SK-N-SH (cell line): ENCODE data around the gene RNF167. TPM values are rescaled to one million over a fixed set of nuclear protein-coding genes. Genes with fewer than 3 reads are reported as not detected.

Source experiments
- CTCF ChIA-PET: fragments of 300-600, 350-600 bp; formaldehyde crosslinking; extraction: SDS; loops from one replicate; lab custom pipeline; 2021; lab: Yijun Ruan, JAX
- POLR2A ChIA-PET: fragments of 350-600 bp; sonication (Branson Sonifier 250); formaldehyde crosslinking; extraction: SDS; loops from one replicate; lab custom pipeline; 2020; ENCODE audit warnings: antibody characterized with exemption, inconsistent platforms; lab: Yijun Ruan, JAX
- DNase-seq: peaks from one replicate; pipeline ENCODE4 v3.0.0; 2012
- H2AFZ ChIP-seq: fragments of 200-600 bp; sonication (generic); 2 replicates; pipeline ENCODE4 v1.8.1; 2016; ENCODE audit warnings: antibody characterized with exemption, mild to moderate bottlenecking, low read depth
- H3F3A ChIP-seq: fragments of 200-600 bp; sonication (generic); replicated peaks from 2 replicates; pipeline ENCODE3; 2016; ENCODE audit warnings: antibody characterized with exemption, mild to moderate bottlenecking; ENCODE audit not compliant: insufficient read depth
- H3K27ac ChIP-seq, 2 experiments: fragments of 200-500 bp in 1 of 2; fragments of 200-600 bp in 1 of 2; sonication (Bioruptor generic) in 1 of 2; sonication (generic), shearing (Covaris generic) in 1 of 2; 2 replicates each; pipeline versions ENCODE4 v1.5.1 to v1.6.1; 2014 to 2016; ENCODE audit warnings: low read depth in 2 of 2, inconsistent platforms in 1 of 2, low read length in 1 of 2, mild to moderate bottlenecking in 1 of 2, mixed read lengths in 1 of 2
- H3K27me3 ChIP-seq: fragments of 200-600 bp; sonication (generic), shearing (Covaris generic); 2 replicates; pipeline ENCODE4 v1.6.1; 2016; ENCODE audit warnings: mixed run types; ENCODE audit not compliant: insufficient read depth
- H3K36me3 ChIP-seq, 2 experiments: fragments of 200-500 bp in 1 of 2; fragments of 200-600 bp in 1 of 2; sonication (Bioruptor generic) in 1 of 2; sonication (generic) in 1 of 2; replicated peaks in 1 of 2; 2 replicates each; pipeline versions ENCODE3 to v1.5.1; 2014 to 2016; ENCODE audit warnings: low read length in 1 of 2, mild to moderate bottlenecking in 1 of 2; ENCODE audit not compliant: insufficient read depth in 2 of 2, control insufficient read depth in 1 of 2
- H3K4me1 ChIP-seq, 2 experiments: fragments of 200-500 bp in 1 of 2; fragments of 200-600 bp in 1 of 2; sonication (Bioruptor generic) in 1 of 2; sonication (generic), shearing (Covaris generic) in 1 of 2; 2 replicates each; pipeline versions ENCODE4 v1.5.1 to v1.6.1; 2014 to 2016; ENCODE audit warnings: low read depth in 1 of 2, low read length in 1 of 2, mixed run types in 1 of 2; ENCODE audit not compliant: insufficient read depth in 2 of 2, control insufficient read depth in 1 of 2
- H3K4me2 ChIP-seq: fragments of 200-600 bp; sonication (generic), shearing (Covaris generic); 2 replicates; pipeline ENCODE4 v1.6.1; 2017; ENCODE audit warnings: mixed run types
- H3K4me3 ChIP-seq, 2 experiments: fragments of 200-500 bp in 1 of 2; fragments of 200-600 bp in 1 of 2; sonication (Bioruptor generic) in 1 of 2; sonication (generic), shearing (Covaris generic) in 1 of 2; 2 replicates each; pipeline versions ENCODE4 v1.5.1 to v1.8.1; 2014 to 2016; ENCODE audit warnings: low read depth in 2 of 2, inconsistent platforms in 1 of 2, low read length in 1 of 2, mild to moderate bottlenecking in 1 of 2, mixed read lengths in 1 of 2, moderate library complexity in 1 of 2
- H3K79me2 ChIP-seq: fragments of 200-600 bp; sonication (generic); 2 replicates; pipeline ENCODE4 v1.8.1; 2017; ENCODE audit warnings: mild to moderate bottlenecking; ENCODE audit not compliant: insufficient read depth
- H3K9ac ChIP-seq: fragments of 200-600 bp; sonication (generic); 2 replicates; pipeline ENCODE4 v1.6.1; 2017; ENCODE audit warnings: mixed run types
- H3K9me2 ChIP-seq: fragments of 200-600 bp; sonication (generic); 2 replicates; pipeline ENCODE4 v1.6.1; 2017; ENCODE audit warnings: mixed run types
- H3K9me3 ChIP-seq: fragments of 200-600 bp; sonication (generic); 2 replicates; pipeline ENCODE4 v1.6.1; 2017; ENCODE audit warnings: mixed run types, mild to moderate bottlenecking, moderate library complexity
- H4K20me1 ChIP-seq: fragments of 200-600 bp; sonication (generic); 2 replicates; pipeline ENCODE4 v1.6.1; 2017; ENCODE audit warnings: mild to moderate bottlenecking, mixed run types; ENCODE audit not compliant: insufficient read depth
- ELF1 ChIP-seq: IDR thresholded peaks from 2 replicates; pipeline ENCODE4 v1.4.0; 2012
- EZH2phosphoT487 ChIP-seq: fragments of 200-600 bp; sonication (generic); IDR thresholded peaks from 2 replicates; pipeline ENCODE4 v1.6.1; 2017; ENCODE audit warnings: low read depth, mixed run types, mild to moderate bottlenecking, antibody characterized with exemption, moderate library complexity, borderline replicate concordance
- FOXJ3 ChIP-seq: sonication (generic); formaldehyde crosslinking; IDR thresholded peaks from 2 replicates; pipeline ENCODE4 v1.5.1; 2020; ENCODE audit warnings: mild to moderate bottlenecking, missing genetic modification reagents
- GABPA ChIP-seq: IDR thresholded peaks from 2 replicates; pipeline ENCODE4 v1.4.0; 2012; ENCODE audit warnings: low read depth, mild to moderate bottlenecking
- MEF2A ChIP-seq: IDR thresholded peaks from 2 replicates; pipeline ENCODE4 v1.4.0; 2012; ENCODE audit warnings: low read depth, borderline replicate concordance
- MXI1 ChIP-seq: IDR thresholded peaks from 2 replicates; pipeline ENCODE4 v1.6.1; 2012; ENCODE audit warnings: mild to moderate bottlenecking, low read depth, low read length, improper control_type of control experiment
- POLR2AphosphoS5 ChIP-seq: IDR thresholded peaks from 2 replicates; pipeline ENCODE4 v1.6.1; 2012; ENCODE audit warnings: low read depth, low read length
- RAD21 ChIP-seq: IDR thresholded peaks from 2 replicates; pipeline ENCODE4 v1.6.1; 2012; ENCODE audit warnings: mild to moderate bottlenecking, low read length
- WGBS: methylation state at CpG from one replicate; pipeline ENCODE4 v1.1.6; 2017; ENCODE audit warnings: low lambda C conversion rate; 5-methylcytosine and 5-hydroxymethylcytosine counted together
- polyA plus RNA-seq, 3 experiments: library from polyadenylated mRNA; depleted of rRNA; stranded (reverse); fragments of >200 nt; gene quantifications; 2 replicates each; pipeline ENCODE4 v1.2.3, GENCODE V29; 2012
- TF ChIP-seq, protein P1 (sequence below): fragments of 150-350 bp; IDR thresholded peaks from 2 replicates; pipeline ENCODE4 v1.6.1; 2016; ENCODE audit warnings: mild to moderate bottlenecking, low read depth, low read length
- TF ChIP-seq, protein P2 (sequence below): IDR thresholded peaks from 2 replicates; pipeline ENCODE4; 2012
- TF ChIP-seq, protein P3 (sequence below): IDR thresholded peaks from 2 replicates; pipeline ENCODE4 v1.4.0; 2012; ENCODE audit warnings: low read depth, borderline replicate concordance
- TF ChIP-seq, protein P4 (sequence below): fragments of 150-350 bp; IDR thresholded peaks from 2 replicates; pipeline ENCODE4 v1.6.1; 2017; ENCODE audit warnings: antibody characterized with exemption, low read length, low read depth, borderline replicate concordance
- TF ChIP-seq, protein P5 (sequence below): fragments of 200-600 bp; sonication (generic); IDR thresholded peaks from 2 replicates; pipeline ENCODE4 v1.6.1; 2017; ENCODE audit warnings: antibody characterized with exemption, mild to moderate bottlenecking, moderate library complexity

Gene RNF167
- polyA plus RNA-seq, 1 of the 3 experiments (the other 2 are of a cell fraction): 115 TPM

DNA sequence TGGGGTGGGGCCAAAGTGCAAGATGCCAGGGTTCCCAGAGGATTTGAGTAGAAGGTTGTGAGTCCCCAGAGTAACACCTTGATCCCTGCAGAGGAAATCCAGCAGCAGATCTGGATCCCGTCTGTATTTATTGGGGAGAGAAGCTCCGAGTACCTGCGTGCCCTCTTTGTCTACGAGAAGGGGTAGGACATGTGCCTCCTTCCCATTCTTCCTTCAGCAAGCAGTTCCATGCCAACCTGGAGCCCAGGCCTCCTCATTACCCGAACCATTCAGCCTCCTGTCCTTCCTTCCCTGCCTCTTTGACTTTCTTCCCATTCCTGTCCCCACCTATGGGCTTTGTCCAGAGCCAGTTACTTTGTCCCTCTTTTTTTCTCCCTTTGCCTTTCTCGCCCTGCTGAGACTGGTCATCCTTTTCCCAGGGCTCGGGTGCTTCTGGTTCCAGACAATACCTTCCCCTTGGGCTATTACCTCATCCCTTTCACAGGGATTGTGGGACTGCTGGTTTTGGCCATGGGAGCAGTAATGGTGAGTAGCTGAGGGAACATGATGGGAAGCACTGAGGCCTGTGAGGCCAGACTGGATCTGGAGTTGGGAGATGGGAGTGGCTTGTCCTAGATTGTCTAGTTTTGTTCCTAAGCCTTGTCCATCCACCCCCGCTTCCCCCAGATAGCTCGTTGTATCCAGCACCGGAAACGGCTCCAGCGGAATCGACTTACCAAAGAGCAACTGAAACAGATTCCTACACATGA is 2.9 kb downstream of the RNF167 start:
- DNase-seq: no peak
- Histone ChIP-seq H2AFZ (no peak overlapping the region), H4K20me1 (peaks cover 45% of the 10 kb centered on the region), H3F3A (peaks cover 63% of the 10 kb centered on the region), H3K36me3 (peaks cover 36 to 43% of the 10 kb centered on the region in 2 experiments), H3K4me2 (no peak overlapping the region), H3K79me2 (peaks cover 91% of the 10 kb centered on the region), H3K4me1 (peaks cover 23 to 46% of the 10 kb centered on the region in 2 experiments), H3K9ac (no peak overlapping the region), H3K4me3 (no peak overlapping the region), H3K9me2 (no peaks in the 10 kb centered on the region), H3K27me3 (no peaks in the 10 kb centered on the region), H3K9me3 (no peaks in the 10 kb centered on the region), H3K27ac (peak overlapping the region in 1 of 2 experiments; percentile 97; a peak in 2 of 4 replicates)
- TF ChIP-seq FOXJ3 (CRISPR knock-in tag): no peak
- TF ChIP-seq, protein P1, sequence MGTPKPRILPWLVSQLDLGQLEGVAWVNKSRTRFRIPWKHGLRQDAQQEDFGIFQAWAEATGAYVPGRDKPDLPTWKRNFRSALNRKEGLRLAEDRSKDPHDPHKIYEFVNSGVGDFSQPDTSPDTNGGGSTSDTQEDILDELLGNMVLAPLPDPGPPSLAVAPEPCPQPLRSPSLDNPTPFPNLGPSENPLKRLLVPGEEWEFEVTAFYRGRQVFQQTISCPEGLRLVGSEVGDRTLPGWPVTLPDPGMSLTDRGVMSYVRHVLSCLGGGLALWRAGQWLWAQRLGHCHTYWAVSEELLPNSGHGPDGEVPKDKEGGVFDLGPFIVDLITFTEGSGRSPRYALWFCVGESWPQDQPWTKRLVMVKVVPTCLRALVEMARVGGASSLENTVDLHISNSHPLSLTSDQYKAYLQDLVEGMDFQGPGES: no peak
- TF ChIP-seq, protein P2, sequence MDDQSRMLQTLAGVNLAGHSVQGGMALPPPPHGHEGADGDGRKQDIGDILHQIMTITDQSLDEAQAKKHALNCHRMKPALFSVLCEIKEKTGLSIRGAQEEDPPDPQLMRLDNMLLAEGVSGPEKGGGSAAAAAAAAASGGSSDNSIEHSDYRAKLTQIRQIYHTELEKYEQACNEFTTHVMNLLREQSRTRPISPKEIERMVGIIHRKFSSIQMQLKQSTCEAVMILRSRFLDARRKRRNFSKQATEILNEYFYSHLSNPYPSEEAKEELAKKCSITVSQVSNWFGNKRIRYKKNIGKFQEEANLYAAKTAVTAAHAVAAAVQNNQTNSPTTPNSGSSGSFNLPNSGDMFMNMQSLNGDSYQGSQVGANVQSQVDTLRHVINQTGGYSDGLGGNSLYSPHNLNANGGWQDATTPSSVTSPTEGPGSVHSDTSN: no peak
- TF ChIP-seq POLR2AphosphoS5: no peak
- TF ChIP-seq ELF1: no peak
- TF ChIP-seq, protein P3, sequence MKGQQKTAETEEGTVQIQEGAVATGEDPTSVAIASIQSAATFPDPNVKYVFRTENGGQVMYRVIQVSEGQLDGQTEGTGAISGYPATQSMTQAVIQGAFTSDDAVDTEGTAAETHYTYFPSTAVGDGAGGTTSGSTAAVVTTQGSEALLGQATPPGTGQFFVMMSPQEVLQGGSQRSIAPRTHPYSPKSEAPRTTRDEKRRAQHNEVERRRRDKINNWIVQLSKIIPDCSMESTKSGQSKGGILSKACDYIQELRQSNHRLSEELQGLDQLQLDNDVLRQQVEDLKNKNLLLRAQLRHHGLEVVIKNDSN: no peak
- TF ChIP-seq GABPA: no peak
- TF ChIP-seq MXI1: no peak
- TF ChIP-seq MEF2A: no peak
- TF ChIP-seq RAD21: no peak
- no peak for TF ChIP-seq EZH2phosphoT487
- TF ChIP-seq, protein P4, sequence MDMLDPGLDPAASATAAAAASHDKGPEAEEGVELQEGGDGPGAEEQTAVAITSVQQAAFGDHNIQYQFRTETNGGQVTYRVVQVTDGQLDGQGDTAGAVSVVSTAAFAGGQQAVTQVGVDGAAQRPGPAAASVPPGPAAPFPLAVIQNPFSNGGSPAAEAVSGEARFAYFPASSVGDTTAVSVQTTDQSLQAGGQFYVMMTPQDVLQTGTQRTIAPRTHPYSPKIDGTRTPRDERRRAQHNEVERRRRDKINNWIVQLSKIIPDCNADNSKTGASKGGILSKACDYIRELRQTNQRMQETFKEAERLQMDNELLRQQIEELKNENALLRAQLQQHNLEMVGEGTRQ: no peak
- TF ChIP-seq, protein P5, sequence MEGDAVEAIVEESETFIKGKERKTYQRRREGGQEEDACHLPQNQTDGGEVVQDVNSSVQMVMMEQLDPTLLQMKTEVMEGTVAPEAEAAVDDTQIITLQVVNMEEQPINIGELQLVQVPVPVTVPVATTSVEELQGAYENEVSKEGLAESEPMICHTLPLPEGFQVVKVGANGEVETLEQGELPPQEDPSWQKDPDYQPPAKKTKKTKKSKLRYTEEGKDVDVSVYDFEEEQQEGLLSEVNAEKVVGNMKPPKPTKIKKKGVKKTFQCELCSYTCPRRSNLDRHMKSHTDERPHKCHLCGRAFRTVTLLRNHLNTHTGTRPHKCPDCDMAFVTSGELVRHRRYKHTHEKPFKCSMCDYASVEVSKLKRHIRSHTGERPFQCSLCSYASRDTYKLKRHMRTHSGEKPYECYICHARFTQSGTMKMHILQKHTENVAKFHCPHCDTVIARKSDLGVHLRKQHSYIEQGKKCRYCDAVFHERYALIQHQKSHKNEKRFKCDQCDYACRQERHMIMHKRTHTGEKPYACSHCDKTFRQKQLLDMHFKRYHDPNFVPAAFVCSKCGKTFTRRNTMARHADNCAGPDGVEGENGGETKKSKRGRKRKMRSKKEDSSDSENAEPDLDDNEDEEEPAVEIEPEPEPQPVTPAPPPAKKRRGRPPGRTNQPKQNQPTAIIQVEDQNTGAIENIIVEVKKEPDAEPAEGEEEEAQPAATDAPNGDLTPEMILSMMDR: no peak
- ChIA-PET CTCF (interaction anchor here (1.5 to 3.9 kb wide), 2 partner anchors 34 to 45 kb away, joined by 4 to 29 read pairs; partner anchors contain the start of gene CAMTA2), POLR2A (no interaction called here)
- WGBS: 86% methylated on average over 11 of the region's 13 CpGs
